HepG2 (cell line): ENCODE results near the gene CENPE. TPM values are rescaled to one million over a fixed set of nuclear protein-coding genes. Genes with fewer than 3 reads are reported as not detected.

Source experiments
- ATAC-seq: fragments of 200-7000 bp; cut with Tn5 transposase; 3 replicates; pipeline ENCODE4 v1.9.1; 2020; ENCODE audit warnings: mild to moderate bottlenecking, moderate library complexity
- BruUV-seq: library from RNA; stranded (reverse); fragments of 400-500 nt; replicated peaks from 2 replicates; lab custom pipeline; 2021; lab: Mats Ljungman, UMichigan
- CTCF ChIA-PET: fragments of 300-600 bp; formaldehyde crosslinking; extraction: SDS; loops from one replicate; lab custom pipeline; 2021; ENCODE audit warnings: low total read pairs, inconsistent platforms, low intra/inter-chr PET ratio; lab: Yijun Ruan, JAX
- POLR2A ChIA-PET: fragments of 350-600 bp; sonication (Branson Sonifier 250); formaldehyde crosslinking; loops from one replicate; lab custom pipeline; 2020; ENCODE audit warnings: antibody characterized with exemption, inconsistent platforms; lab: Yijun Ruan, JAX
- DNase-seq: peaks from one replicate; pipeline ENCODE4 v3.0.0-alpha.2; 2015; ENCODE audit warnings: low spot score
- FAIRE-seq: peaks from 3 replicates; lab custom pipeline; 2011; peaks lifted over from hg19 to GRCh38; lab: Jason Lieb, UNC
- H2AFZ ChIP-seq: one replicate; pipeline ENCODE4 v1.6.1; 2011; ENCODE audit warnings: low read length, inconsistent platforms
- H3K27ac ChIP-seq: fragments of 300-600 bp; 3 replicates; pipeline ENCODE4 v1.8.0; 2011; ENCODE audit warnings: mixed run types, mild to moderate bottlenecking, mixed read lengths, low read length, inconsistent platforms; ENCODE audit not compliant: insufficient read depth; ENCODE audit errors: extremely low read length
- H3K27me3 ChIP-seq, 2 experiments: fragments of 200-600 bp in 1 of 2; 2 replicates in 1 of 2; 3 replicates in 1 of 2; pipeline versions ENCODE4 v1.6.0 to v1.8.0; 2011; ENCODE audit warnings: low read length in 2 of 2, mild to moderate bottlenecking in 2 of 2, moderate library complexity in 2 of 2, inconsistent platforms in 1 of 2; ENCODE audit not compliant: insufficient read depth in 2 of 2, control insufficient read depth in 1 of 2
- H3K36me3 ChIP-seq, 2 experiments: fragments of 200-600 bp in 1 of 2; replicated peaks in 1 of 2; 2 replicates in 1 of 2; 3 replicates in 1 of 2; pipeline versions ENCODE4 v1.5.1 to v1.8.0; 2011; ENCODE audit warnings: low read length in 2 of 2, inconsistent platforms in 1 of 2; ENCODE audit not compliant: insufficient read depth in 2 of 2, control insufficient read depth in 1 of 2
- H3K4me1 ChIP-seq: 2 replicates; pipeline ENCODE4 v1.5.1; 2012; ENCODE audit warnings: low read length, inconsistent platforms; ENCODE audit not compliant: insufficient read depth
- H3K4me2 ChIP-seq: 2 replicates; pipeline ENCODE4 v1.6.0; 2011; ENCODE audit warnings: low read depth, low read length, inconsistent platforms
- H3K4me3 ChIP-seq, 3 experiments: fragments of 200-600 bp in 1 of 3; sonication (generic), shearing (Covaris generic) in 1 of 3; replicated peaks in 1 of 3; 2 replicates each; pipeline ENCODE4 v1.5.1; 2011 to 2016; ENCODE audit warnings: low read length in 3 of 3, inconsistent platforms in 2 of 3, low read depth in 2 of 3, mild to moderate bottlenecking in 2 of 3, control low read depth in 1 of 3, mixed read lengths in 1 of 3; ENCODE audit not compliant: insufficient read depth in 1 of 3
- H3K79me2 ChIP-seq: one replicate; pipeline ENCODE4 v1.6.1; 2011; ENCODE audit warnings: low read length, inconsistent platforms; ENCODE audit not compliant: insufficient read depth
- H3K9ac ChIP-seq: 2 replicates; pipeline ENCODE4 v1.6.0; 2011; ENCODE audit warnings: mild to moderate bottlenecking, low read depth, low read length, inconsistent platforms; ENCODE audit not compliant: insufficient read depth
- H3K9me3 ChIP-seq: 2 replicates; pipeline ENCODE4 v1.5.1; 2012; ENCODE audit warnings: mild to moderate bottlenecking, low read length
- H4K20me1 ChIP-seq: 2 replicates; pipeline ENCODE4 v1.6.0; 2011; ENCODE audit warnings: inconsistent platforms, mild to moderate bottlenecking, low read length, moderate library complexity; ENCODE audit not compliant: insufficient read depth
- ARID5B ChIP-seq: IDR thresholded peaks from 2 replicates; pipeline ENCODE4 v1.4.0; 2020; ENCODE audit warnings: mild to moderate bottlenecking, missing genetic modification reagents
- NCOA5 ChIP-seq: sonication (generic); formaldehyde crosslinking; IDR thresholded peaks from 2 replicates; pipeline ENCODE4 v1.4.0; 2020; ENCODE audit warnings: missing genetic modification reagents
- NR2F2 ChIP-seq: IDR thresholded peaks from 2 replicates; pipeline ENCODE4 v1.6.1; 2012; ENCODE audit warnings: low read depth, inconsistent platforms, borderline replicate concordance
- SOX6 ChIP-seq, 2 experiments: fragments of 450-650 bp in 1 of 2; sonication (generic) in 1 of 2; formaldehyde crosslinking in 1 of 2; IDR thresholded peaks; 2 replicates each; pipeline versions ENCODE4 v1.4.0 to v1.6.1; 2017 to 2020; ENCODE audit warnings: antibody characterized with exemption in 1 of 2, mild to moderate bottlenecking in 1 of 2, missing genetic modification reagents in 1 of 2
- TBP ChIP-seq: sonication (generic); formaldehyde crosslinking; IDR thresholded peaks from 2 replicates; pipeline ENCODE4 v1.5.0; 2020; ENCODE audit warnings: missing genetic modification reagents
- TCF7L2 ChIP-seq: IDR thresholded peaks from 2 replicates; pipeline ENCODE4 v1.6.1; 2011; ENCODE audit warnings: mild to moderate bottlenecking, low read depth, low read length, moderate library complexity
- ZKSCAN1 ChIP-seq: fragments of 150-350 bp; IDR thresholded peaks from 2 replicates; pipeline ENCODE4 v1.6.1; 2014; ENCODE audit warnings: low read length
- ZNF264 ChIP-seq: sonication (generic); formaldehyde crosslinking; IDR thresholded peaks from 2 replicates; pipeline ENCODE4 v1.4.0; 2020; ENCODE audit warnings: missing genetic modification reagents
- in situ Hi-C: cut with HindIII; loops from 2 replicates; pipeline ENCODE4 v1.10.0; 2017; ENCODE audit warnings: low pct_unique_long_range_greater_than_20kb; ENCODE audit not compliant: extremely low pct_ligation_motif_present
- intact Hi-C: fragments of 100-400 bp; cut with micrococcal nuclease; formaldehyde crosslinking; loops from one replicate; pipeline ENCODE4 v1.10.0; 2022; ENCODE audit not compliant: unreplicated experiment
- polyA plus RNA-seq, 8 experiments: library from polyadenylated mRNA; depleted of rRNA in 3 of 8; stranded (reverse) in 7 of 8; unstranded in 1 of 8; fragments of >200 nt; fragmentation: Illumina TruSeq in 4 of 8; extraction: Trizol in 4 of 8; gene quantifications; 2 replicates each; pipeline versions ENCODE4 v1.2.1 to v1.2.3, GENCODE V29; 2011 to 2016; ENCODE audit warnings: low read depth in 4 of 8, missing spikeins in 1 of 8, mixed read lengths in 1 of 8; ENCODE audit not compliant: insufficient read depth in 1 of 8
- total RNA-seq, 5 experiments: library from RNA; depleted of rRNA; stranded (reverse); fragments of >200 nt; fragmentation: Illumina TruSeq; extraction: Trizol; gene quantifications; 2 replicates each; pipeline ENCODE4 v1.2.3, GENCODE V29; 2016; ENCODE audit warnings: low read depth in 1 of 5

CENPE gene
- total and polyA plus RNA-seq, 2 of the 13 experiments (the other 11 are each of a cell fraction or from before 2014, with no cell fraction given): 2.1 to 19.8 TPM

DNA sequence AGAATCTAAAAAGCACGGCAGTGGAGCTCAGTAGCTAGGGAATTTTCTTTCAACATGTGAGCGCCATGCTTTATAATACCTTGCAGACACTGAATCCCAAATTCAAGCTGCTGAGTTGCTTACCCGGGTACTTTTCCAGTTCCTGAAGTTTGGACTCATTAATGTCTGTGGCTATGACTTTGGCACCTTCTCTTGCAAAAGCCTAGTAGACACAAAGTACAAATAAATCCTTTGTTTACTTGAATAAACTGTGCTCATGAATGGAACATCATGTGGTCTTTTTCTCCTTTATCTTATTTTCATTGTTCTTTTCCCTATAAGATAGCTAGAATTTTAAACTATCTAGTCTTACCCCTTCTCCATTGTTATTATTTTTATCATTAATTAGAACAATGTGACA is 103.1 kb downstream of the CENPE start (continued):
- TF ChIP-seq ARID5B (CRISPR knock-in tag) (peak; percentile 42; the same call in 1 of the 2 replicates), NR2F2 (no peak), SOX6 (IDR thresholded peaks at IDR 0.05) (no peak), SOX6 (CRISPR knock-in tag; IDR thresholded peaks at IDR 0.05) (peak; percentile 81)

GRCh38 chr4:103092245-103092644 is 105.9 kb downstream of the CENPE start:
- BruUV-seq: no TSS peak
- POLR2A ChIA-PET: no interaction called here
- no peak for FAIRE-seq

More at GRCh38 chr4:103092245-103092644, 105.9 kb downstream of the CENPE start:
- no peak overlapping the region for H3K27ac ChIP-seq
- CTCF ChIA-PET: interaction anchor here (0.9 to 1.5 kb wide), 3 partner anchors 11 to 472 kb away, joined by 3 to 35 read pairs (median 4); no protein-coding TSS in a partner anchor
- H3K27me3 ChIP-seq: no peaks in the 10 kb centered on the region
- in situ Hi-C loops (loop anchor here (10.0 kb wide), 1 partner anchor 657 kb away; no protein-coding TSS in a partner anchor), intact Hi-C loops (no loop called here)
- ATAC-seq (no peak), DNase-seq (no peak)
- no peaks in the 10 kb centered on the region for H3K9me3 ChIP-seq
- TF ChIP-seq TCF7L2: no peak
- no peak for TF ChIP-seq ZKSCAN1
- no peak for TF ChIP-seq ZNF264 (CRISPR knock-in tag)
- TF ChIP-seq NCOA5 (CRISPR knock-in tag): no peak
- no peak for TF ChIP-seq TBP (CRISPR knock-in tag)
- H3K4me3 ChIP-seq: no peak overlapping the region
- no peak overlapping the region for H2AFZ ChIP-seq
- peaks cover 2 to 17% of the 10 kb centered on the region in 2 experiments; a peak in 2 of 5 replicates for H3K36me3 ChIP-seq
- no peak overlapping the region for H3K9ac ChIP-seq
- H4K20me1 ChIP-seq: no peaks in the 10 kb centered on the region
- H3K4me1 ChIP-seq: peaks cover 20% of the 10 kb centered on the region
- H3K4me2 ChIP-seq: no peak overlapping the region
- H3K79me2 ChIP-seq: no peaks in the 10 kb centered on the region
